Lower leg skin (tissue), 4 donors: ENCODE measurements around the gene CLIC3. TPM values are rescaled to one million over a fixed set of nuclear protein-coding genes. Genes with fewer than 3 reads are reported as not detected.

Source experiments
- DNase-seq, 2 donors: peaks; one replicate each; pipeline ENCODE4 v3.0.0-alpha.2; 2019; ENCODE audit warnings: low spot score in 2 of 2
- H3K4me3 ChIP-seq: fragments of 200-600 bp; sonication (generic); 2 replicates; pipeline ENCODE4 v1.5.1; 2017; ENCODE audit warnings: mild to moderate bottlenecking, low read depth; ENCODE audit not compliant: poor library complexity, severe bottlenecking
- CTCF ChIP-seq, 3 donors: fragments of 450-650 bp; IDR thresholded peaks; one replicate each; pipeline ENCODE4 v1.5.1; 2016; ENCODE audit warnings: antibody characterized with exemption in 3 of 3, mild to moderate bottlenecking in 3 of 3, moderate library complexity in 2 of 3
- POLR2A ChIP-seq, 2 donors: fragments of 450-650 bp; IDR thresholded peaks; one replicate each; pipeline ENCODE4 v1.6.1; 2016 to 2017; ENCODE audit warnings: antibody characterized with exemption in 2 of 2, mild to moderate bottlenecking in 1 of 2, moderate library complexity in 1 of 2
- WGBS, 2 donors: methylation state at CpG; one replicate each; pipeline ENCODE4 v1.1.5; 2018; 5-methylcytosine and 5-hydroxymethylcytosine counted together
- intact Hi-C: fragments of 100-400 bp; cut with DNase I; formaldehyde crosslinking; loops from one replicate; pipeline ENCODE4 v1.15.0; 2023; ENCODE audit warnings: low total_unique reads
- total RNA-seq, 4 donors: library from RNA; depleted of rRNA; stranded (reverse); fragments of >200 nt; gene quantifications; one replicate each; pipeline ENCODE4 v1.1.0, GENCODE V29; 2016

The CLIC3 gene
- total RNA-seq, 4 donors from 2014 or later, result 114 to 328 (median 163) TPM

GRCh38 chr9:136954270-136955083 lies 41.9 kb downstream of the CLIC3 start:
- intact Hi-C loops, result no loop called here
- no peak for TF ChIP-seq POLR2A (IDR thresholded peaks at IDR 0.05)
- TF ChIP-seq CTCF (IDR thresholded peaks at IDR 0.05), result no peak
- H3K4me3 ChIP-seq, result no peak overlapping the region
- WGBS, 2 donors, result 82 to 84% methylated on average over 22 to 24 of the region's 25 CpGs
- no peak for DNase-seq

- H3K4me3 ChIP-seq, result no peak overlapping the region
- DNase-seq, result no peak
- intact Hi-C loops, result no loop called here
- TF ChIP-seq CTCF (IDR thresholded peaks at IDR 0.05) (no peak), POLR2A (IDR thresholded peaks at IDR 0.05) (no peak)
- 80 to 82% methylated on average over 9 to 17 of the region's 19 CpGs for WGBS, 2 donors
These were observed 42.5 kb downstream of the CLIC3 start for GRCh38 chr9:136953771-136954269.

DNA sequence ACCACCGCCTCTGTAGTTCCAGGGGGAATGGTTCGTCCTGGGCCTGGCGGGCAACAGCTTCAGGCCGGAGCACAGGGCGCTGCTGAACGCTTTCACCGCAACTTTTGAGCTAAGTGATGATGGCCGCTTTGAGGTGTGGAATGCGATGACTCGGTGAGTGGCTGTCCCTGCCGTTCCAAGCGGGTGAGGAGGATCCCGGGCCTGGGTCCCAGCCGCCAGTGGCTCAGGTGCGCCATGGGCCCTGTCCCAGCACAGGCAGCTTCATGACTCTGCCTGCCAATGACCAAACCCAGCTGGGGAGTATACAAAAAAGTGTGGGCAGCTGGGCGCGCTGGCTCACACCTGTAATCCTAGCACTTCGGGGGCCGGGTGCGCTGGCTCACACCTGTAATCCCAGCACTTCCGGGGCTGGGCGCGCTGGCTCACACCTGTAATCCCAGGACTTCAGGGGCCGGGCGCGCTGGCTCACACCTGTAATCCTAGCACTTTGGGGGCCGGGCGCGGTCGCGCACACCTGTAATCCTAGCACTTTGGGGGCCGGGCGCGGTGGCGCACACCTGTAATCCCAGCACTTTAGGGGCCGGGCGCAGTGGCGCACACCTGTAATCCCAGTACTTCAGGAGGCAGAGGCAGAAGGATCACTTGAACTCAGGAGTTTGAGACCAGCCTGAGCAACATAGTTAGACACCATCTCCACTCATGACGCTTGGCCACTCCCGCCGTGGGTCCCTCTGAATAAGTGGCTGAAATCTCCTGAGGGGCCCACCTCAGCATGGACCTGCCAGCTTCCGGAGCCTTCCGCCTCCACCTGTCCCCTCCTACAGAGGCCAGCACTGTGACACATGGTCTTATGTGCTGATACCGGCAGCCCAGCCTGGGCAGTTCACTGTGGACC lies 43.2 kb downstream of the CLIC3 start:
- no peak for TF ChIP-seq POLR2A (IDR thresholded peaks at IDR 0.05)
- no peak for TF ChIP-seq CTCF (IDR thresholded peaks at IDR 0.05)
- no peak for DNase-seq
- WGBS, 2 donors, result 89% methylated on average over 43 of the region's 44 CpGs
- intact Hi-C loops, result no loop called here
- H3K4me3 ChIP-seq, result no peak overlapping the region

DNA sequence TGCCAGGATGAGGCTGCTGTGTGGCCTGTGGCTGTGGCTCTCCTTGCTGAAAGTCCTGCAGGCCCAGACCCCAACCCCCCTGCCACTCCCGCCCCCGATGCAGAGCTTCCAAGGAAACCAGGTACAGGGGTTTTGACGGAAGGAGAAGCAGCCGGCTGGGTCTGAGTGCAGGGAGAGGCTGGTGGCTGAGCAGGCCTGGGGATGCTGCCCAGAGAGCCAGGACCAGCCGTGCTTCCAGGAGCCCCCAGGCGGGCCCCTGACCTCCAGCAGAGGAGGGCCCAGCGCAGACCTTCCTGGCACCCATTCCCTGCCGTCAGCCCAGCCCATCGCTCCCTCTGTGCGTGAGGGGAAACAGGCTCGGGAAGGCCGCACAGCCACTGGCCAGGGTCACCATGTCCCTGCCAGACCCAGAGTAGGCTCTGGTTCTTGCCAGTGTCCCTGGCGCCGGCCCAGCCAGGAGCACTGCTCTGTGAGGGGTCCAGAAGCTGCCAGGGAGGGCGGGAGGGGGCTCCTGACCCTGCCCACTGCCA lies 44.0 kb downstream of the CLIC3 start:
- intact Hi-C loops, result no loop called here
- WGBS, 2 donors, result 78 to 80% methylated on average over 4 to 14 of the region's 15 CpGs
- H3K4me3 ChIP-seq, result no peak overlapping the region
- TF ChIP-seq CTCF (IDR thresholded peaks at IDR 0.05) (no peak), POLR2A (IDR thresholded peaks at IDR 0.05) (no peak)
- DNase-seq, result no peak

GRCh38 chr9:136951541-136952320 lies 44.6 kb downstream of the CLIC3 start, which contains the start of gene LCN12:
Gene LCN12, plus strand, starts transcription at chr9:136952273. Its CDS starts 55 bp downstream, at chr9:136952328.
- DNase-seq, result no peak
- intact Hi-C loops, result no loop called here
- 78 to 85% methylated on average over 9 to 14 of the region's 14 CpGs for WGBS, 2 donors
- no peak for TF ChIP-seq CTCF (IDR thresholded peaks at IDR 0.05)
- TF ChIP-seq POLR2A (IDR thresholded peaks at IDR 0.05), result no peak
- H3K4me3 ChIP-seq, result no peak within 1 kb of the TSS
